A549 treated with DMSO at 1 μM for 4 hours (cell line): ENCODE measurements around the gene OR10A5. TPM values are rescaled to one million over a fixed set of nuclear protein-coding genes. Genes with fewer than 3 reads are reported as not detected.

Experiments used
- total RNA-seq: library from RNA; stranded (reverse); fragments of 200-300 nt; extraction: Qiagen RNA extraction; gene quantifications from 5 replicates; pipeline ENCODE4 v1.2.3, GENCODE V29; 2022; ENCODE audit warnings: low read depth

OR10A5 gene
- not detected in 5 replicates for total RNA-seq

GRCh38 chr11:6845383-6845782, at the start of gene OR10A5:
TSS of gene OR10A5 (plus strand) at chr11:6845683. CDS start at chr11:6845683, 0 bp downstream.

DNA sequence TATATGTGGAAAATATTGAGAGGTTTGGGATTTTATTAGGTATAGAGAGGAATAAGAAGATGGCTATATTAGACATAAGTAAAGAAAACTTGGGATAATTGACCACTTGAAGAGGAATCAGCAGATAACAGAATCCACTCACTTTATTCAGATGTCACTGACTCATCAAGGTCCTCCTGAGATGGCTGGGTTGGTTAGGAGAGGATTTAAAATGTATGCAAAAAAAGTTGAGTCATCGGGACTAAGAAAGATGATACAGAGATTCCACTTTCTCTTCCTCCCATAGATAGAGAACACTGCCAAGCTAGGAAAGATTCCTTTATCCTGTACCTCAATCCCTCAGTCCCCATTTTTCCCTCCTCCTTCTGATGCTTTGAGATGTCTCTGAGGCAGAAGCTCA, 46.1 kb upstream of the OR10A5 start, which contains the start of gene OR6A2:
Gene OR6A2 (minus strand): TSS at position 288 of the 400 bp plus-strand sequence. CDS start 3,981 bp downstream, outside the sequence.

GRCh38 chr11:6862961-6863360, 17.5 kb downstream of the OR10A5 start, which contains the start of gene OR10A2:
TSS of gene OR10A2 (plus strand) at chr11:6863057. CDS start at chr11:6869755, 6,698 bp downstream.

DNA sequence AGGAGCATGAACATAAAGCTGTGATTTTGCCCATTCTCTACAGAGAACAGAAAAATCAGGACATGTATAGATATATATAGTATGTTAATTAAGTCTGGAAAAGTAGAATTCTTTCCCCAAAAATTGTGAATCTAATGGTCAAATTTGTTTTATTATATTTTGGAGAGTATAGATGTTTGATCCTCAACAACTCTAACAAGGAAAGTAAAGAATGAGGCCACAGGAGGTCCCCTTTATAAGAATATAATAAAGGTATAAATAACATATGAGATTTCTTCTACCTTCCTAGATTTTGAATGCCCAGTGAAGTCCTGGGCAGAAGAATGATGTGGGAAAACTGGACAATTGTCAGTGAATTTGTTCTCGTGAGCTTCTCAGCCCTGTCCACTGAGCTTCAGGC, 30.8 kb downstream of the OR10A5 start, which contains the start of gene OR10A4:
Gene OR10A4 (plus strand): TSS at position 301 of the 400 bp plus-strand sequence. CDS start 23 bp downstream, at position 324.

GRCh38 chr11:6892400-6892799, 46.9 kb downstream of the OR10A5 start, which contains the start of gene OR2D2:
TSS of gene OR2D2 (minus strand) at chr11:6892500. CDS start at chr11:6892500, 0 bp downstream.

Other genes with a start within 250 kb of the OR10A5 start
- 27.9 to 37.6 TPM (median 34.3 TPM) in 5 replicates for gene RRP8, start 242.1 kb upstream of the OR10A5 start, total RNA-seq
- 105 to 120 TPM (median 114 TPM) in 5 replicates for gene ILK, start 241.9 kb upstream of the OR10A5 start, total RNA-seq
- gene TAF10, start 233.5 kb upstream of the OR10A5 start, total RNA-seq, result 189 to 236 TPM (median 228 TPM) in 5 replicates
- 45.1 to 54.1 TPM (median 49.2 TPM) in 5 replicates for gene TPP1, start 226.3 kb upstream of the OR10A5 start, total RNA-seq
- 0.11 to 0.16 TPM (median 0.14 TPM) in 5 replicates for gene DCHS1, start 189.9 kb upstream of the OR10A5 start, total RNA-seq
- gene MRPL17, start 162.3 kb upstream of the OR10A5 start, total RNA-seq, result 96.4 to 125 TPM (median 98.2 TPM) in 5 replicates
- 0.05 to 0.09 TPM (median 0.06 TPM) in 3 of 5 replicates, not detected in the others for gene OR2AG2, start 73.7 kb upstream of the OR10A5 start, total RNA-seq
- gene OR2AG1, start 62.7 kb upstream of the OR10A5 start, total RNA-seq, result not detected in 5 replicates
- gene OR6A2, start 46.0 kb upstream of the OR10A5 start, total RNA-seq, result not detected in 5 replicates
- not detected in 5 replicates for gene OR10A2, start 17.4 kb downstream of the OR10A5 start, total RNA-seq
- gene OR10A4, start 30.9 kb downstream of the OR10A5 start, total RNA-seq, result not detected in 5 replicates
- not detected in 5 replicates for gene OR2D2, start 46.8 kb downstream of the OR10A5 start, total RNA-seq
- not detected in 5 replicates for gene OR2D3, start 75.3 kb downstream of the OR10A5 start, total RNA-seq
- 1.0 to 1.5 TPM (median 1.3 TPM) in 5 replicates for gene ZNF215, start 80.7 kb downstream of the OR10A5 start, total RNA-seq
- 0.53 to 1.9 TPM (median 0.95 TPM) in 5 replicates for gene ZNF214, start 174.7 kb downstream of the OR10A5 start, total RNA-seq
- gene NLRP14, start 174.8 kb downstream of the OR10A5 start, total RNA-seq, result not detected in 5 replicates
- gene RBMXL2, start 243.3 kb downstream of the OR10A5 start, total RNA-seq, result not detected in 5 replicates